ENCODE measurements around the gene RHOXF2B.

DNA sequence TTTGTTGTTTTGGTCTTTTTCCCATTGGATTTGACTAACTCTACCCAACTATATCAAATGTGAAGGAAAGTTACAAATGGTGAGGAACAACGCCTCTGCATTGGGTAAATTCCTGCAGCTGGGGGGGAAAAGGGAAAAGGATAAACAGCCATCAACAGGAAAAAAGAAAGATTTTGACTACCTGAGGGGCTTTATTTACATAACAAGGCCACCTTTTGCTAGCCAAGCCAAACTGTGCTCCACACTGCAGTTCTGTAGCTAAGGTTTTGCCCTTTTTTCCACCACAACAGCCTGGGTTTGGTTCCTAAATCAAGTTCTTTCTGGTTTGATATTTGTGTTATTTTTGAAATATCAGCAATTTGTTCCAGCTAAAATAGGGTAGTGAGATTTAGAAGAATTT lies 40.8 kb downstream of the RHOXF2B start:
- TF ChIP-seq, protein P1, sequence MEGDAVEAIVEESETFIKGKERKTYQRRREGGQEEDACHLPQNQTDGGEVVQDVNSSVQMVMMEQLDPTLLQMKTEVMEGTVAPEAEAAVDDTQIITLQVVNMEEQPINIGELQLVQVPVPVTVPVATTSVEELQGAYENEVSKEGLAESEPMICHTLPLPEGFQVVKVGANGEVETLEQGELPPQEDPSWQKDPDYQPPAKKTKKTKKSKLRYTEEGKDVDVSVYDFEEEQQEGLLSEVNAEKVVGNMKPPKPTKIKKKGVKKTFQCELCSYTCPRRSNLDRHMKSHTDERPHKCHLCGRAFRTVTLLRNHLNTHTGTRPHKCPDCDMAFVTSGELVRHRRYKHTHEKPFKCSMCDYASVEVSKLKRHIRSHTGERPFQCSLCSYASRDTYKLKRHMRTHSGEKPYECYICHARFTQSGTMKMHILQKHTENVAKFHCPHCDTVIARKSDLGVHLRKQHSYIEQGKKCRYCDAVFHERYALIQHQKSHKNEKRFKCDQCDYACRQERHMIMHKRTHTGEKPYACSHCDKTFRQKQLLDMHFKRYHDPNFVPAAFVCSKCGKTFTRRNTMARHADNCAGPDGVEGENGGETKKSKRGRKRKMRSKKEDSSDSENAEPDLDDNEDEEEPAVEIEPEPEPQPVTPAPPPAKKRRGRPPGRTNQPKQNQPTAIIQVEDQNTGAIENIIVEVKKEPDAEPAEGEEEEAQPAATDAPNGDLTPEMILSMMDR (IDR thresholded peaks at IDR 0.05; ENCODE audit: insufficient read depth, low read length, poor library complexity, severe bottlenecking), result no peak
- no peak for TF ChIP-seq EZH2phosphoT487 (conservative IDR thresholded peaks at IDR 0.05; ENCODE audit: low read length)
